K562 (cell line): Measurements from ENCODE around the gene TSPAN18. TPM values are rescaled to one million over a fixed set of nuclear protein-coding genes. Genes with fewer than 3 reads are reported as not detected.

ENCODE experiments used
- ATAC-seq: fragments of 200-7000 bp; cut with Tn5 transposase; 3 replicates; pipeline ENCODE4 v1.9.1; 2020; ENCODE audit warnings: moderate library complexity
- BruUV-seq: library from RNA; stranded (reverse); fragments of 400-500 nt; replicated peaks from 2 replicates; lab custom pipeline; 2021; lab: Mats Ljungman, UMichigan
- CTCF ChIA-PET: fragments of 300-600 bp; formaldehyde crosslinking; extraction: SDS; loops from one replicate; lab custom pipeline; 2021; ENCODE audit warnings: low intra/inter-chr PET ratio; lab: Yijun Ruan, JAX
- POLR2A ChIA-PET: fragments of 300-600, 350-650 bp; sonication (Branson Sonifier 250); formaldehyde crosslinking; extraction: SDS; loops from one replicate; lab custom pipeline; 2021; ENCODE audit warnings: antibody characterized with exemption, inconsistent platforms; lab: Yijun Ruan, JAX
- DNase-seq, 4 experiments: peaks; one replicate each; pipeline versions ENCODE4 v3.0.0 to v3.0.0-alpha.2; 2011 to 2018; ENCODE audit warnings: low spot score in 3 of 4, mixed read lengths in 3 of 4; ENCODE audit errors: extremely low read depth in 1 of 4
- FAIRE-seq: peaks from 2 replicates; lab custom pipeline; 2011; peaks lifted over from hg19 to GRCh38; lab: Jason Lieb, UNC
- H2AFZ ChIP-seq: 2 replicates; pipeline ENCODE4 v1.6.0; 2011; ENCODE audit warnings: low read depth, low read length, control low read depth, inconsistent platforms
- H3K27ac ChIP-seq: fragments of 200-600 bp; 3 replicates; pipeline ENCODE4 v1.8.0; 2011; ENCODE audit warnings: low read depth, mild to moderate bottlenecking, control low read depth, inconsistent platforms, low read length, moderate library complexity, mixed read lengths; ENCODE audit errors: extremely low read depth
- H3K27me3 ChIP-seq, 2 experiments: fragments of 300-600 bp in 1 of 2; 2 replicates in 1 of 2; 3 replicates in 1 of 2; pipeline versions ENCODE4 v1.6.0 to v1.8.0; 2011; ENCODE audit warnings: inconsistent platforms in 2 of 2, low read length in 2 of 2, mild to moderate bottlenecking in 1 of 2, mixed read lengths in 1 of 2, moderate library complexity in 1 of 2; ENCODE audit not compliant: control insufficient read depth in 2 of 2, insufficient read depth in 2 of 2
- H3K36me3 ChIP-seq: fragments of 300-600 bp; 3 replicates; pipeline ENCODE4 v1.8.0; 2011; ENCODE audit warnings: mild to moderate bottlenecking, low read length, inconsistent platforms; ENCODE audit not compliant: control insufficient read depth, insufficient read depth
- H3K4me1 ChIP-seq, 2 experiments: fragments of 200-600 bp in 1 of 2; replicated peaks in 1 of 2; 2 replicates in 1 of 2; 3 replicates in 1 of 2; pipeline versions ENCODE4 v1.5.1 to v1.8.0; 2011; ENCODE audit warnings: inconsistent platforms in 2 of 2, low read length in 2 of 2, mild to moderate bottlenecking in 1 of 2, mixed read lengths in 1 of 2, moderate library complexity in 1 of 2; ENCODE audit not compliant: control insufficient read depth in 2 of 2, insufficient read depth in 2 of 2
- H3K4me2 ChIP-seq: 2 replicates; pipeline ENCODE4 v1.6.1; 2011; ENCODE audit warnings: low read length, control low read depth, inconsistent platforms, mixed read lengths; ENCODE audit not compliant: insufficient read depth
- H3K4me3 ChIP-seq: fragments of 200-600 bp; sonication (generic), shearing (Covaris generic); 2 replicates; pipeline ENCODE4 v1.5.1; 2016; ENCODE audit warnings: control low read depth, inconsistent platforms
- H3K79me2 ChIP-seq: fragments of 200-600 bp; 3 replicates; pipeline ENCODE4 v1.8.0; 2011; ENCODE audit warnings: low read length, inconsistent platforms; ENCODE audit not compliant: control insufficient read depth, insufficient read depth
- H3K9ac ChIP-seq, 2 experiments: 2 replicates each; pipeline versions ENCODE4 v1.6.0 to v1.6.1; 2011; ENCODE audit warnings: low read depth in 2 of 2, low read length in 2 of 2, control low read depth in 1 of 2, inconsistent platforms in 1 of 2, mild to moderate bottlenecking in 1 of 2, mixed read lengths in 1 of 2; ENCODE audit not compliant: insufficient read depth in 1 of 2
- H3K9me1 ChIP-seq: one replicate; pipeline ENCODE4 v1.6.0; 2011; ENCODE audit warnings: inconsistent platforms, mild to moderate bottlenecking, low read length, moderate library complexity; ENCODE audit not compliant: control insufficient read depth, insufficient read depth
- H3K9me3 ChIP-seq: replicated peaks from 2 replicates; pipeline ENCODE4 v1.5.1; 2011; ENCODE audit warnings: low read depth, low read length, inconsistent platforms; ENCODE audit not compliant: control insufficient read depth, insufficient read depth
- H4K20me1 ChIP-seq: replicated peaks from 2 replicates; pipeline ENCODE4 v1.6.1; 2011; ENCODE audit warnings: low read length, inconsistent platforms, mixed read lengths; ENCODE audit not compliant: control insufficient read depth, insufficient read depth
- CBX5 ChIP-seq: IDR thresholded peaks from 2 replicates; pipeline ENCODE4 v1.6.1; 2014; ENCODE audit warnings: low read depth, borderline replicate concordance
- DPF2 ChIP-seq: fragments of 450-650 bp; IDR thresholded peaks from 2 replicates; pipeline ENCODE4 v1.6.1; 2016
- FOSL1 ChIP-seq: fragments of 200-800 bp; sonication (Bioruptor generic); conservative IDR thresholded peaks from 2 replicates; pipeline ENCODE4 v1.6.1; 2016; ENCODE audit warnings: missing genetic modification characterization, missing compliant biosample characterization
- JUN ChIP-seq, 2 experiments: sonication (generic) in 1 of 2; formaldehyde crosslinking in 1 of 2; IDR thresholded peaks; 2 replicates each; pipeline versions ENCODE4 v1.6.1 to v1.8.0; 2012 to 2022; ENCODE audit warnings: borderline replicate concordance in 2 of 2, mild to moderate bottlenecking in 2 of 2, improper control_type of control experiment in 1 of 2, low read depth in 1 of 2, low read length in 1 of 2, missing genetic modification reagents in 1 of 2
- JUND ChIP-seq, 2 experiments: IDR thresholded peaks; 2 replicates in 1 of 2; 3 replicates in 1 of 2; pipeline ENCODE4 v1.6.1; 2011; ENCODE audit warnings: borderline replicate concordance in 2 of 2, low read depth in 2 of 2, low read length in 2 of 2, improper control_type of control experiment in 1 of 2, missing biosample characterization in 1 of 2, missing genetic modification characterization in 1 of 2, missing genetic modification reagents in 1 of 2
- MCM5 ChIP-seq: fragments of 450-650 bp; IDR thresholded peaks from 2 replicates; pipeline ENCODE4 v1.6.1; 2016; ENCODE audit warnings: low read depth
- MEF2D ChIP-seq: conservative IDR thresholded peaks from 2 replicates; pipeline ENCODE4 v1.6.1; 2016; ENCODE audit warnings: low read depth, missing genetic modification characterization, missing compliant biosample characterization
- MEIS2 ChIP-seq: fragments of 450-650 bp; IDR thresholded peaks from 2 replicates; pipeline ENCODE4 v1.6.1; 2014; ENCODE audit warnings: mild to moderate bottlenecking; ENCODE audit not compliant: partially characterized antibody
- NCOA4 ChIP-seq: fragments of 450-650 bp; IDR thresholded peaks from 2 replicates; pipeline ENCODE4 v1.6.1; 2018; ENCODE audit warnings: mild to moderate bottlenecking; ENCODE audit not compliant: partially characterized antibody
- NFE2 ChIP-seq: IDR thresholded peaks from 2 replicates; pipeline ENCODE4 v1.6.1; 2014; ENCODE audit warnings: antibody characterized with exemption, low read depth
- NR1H2 ChIP-seq: sonication (generic); formaldehyde crosslinking; IDR thresholded peaks from 2 replicates; pipeline ENCODE4 v1.4.0; 2020; ENCODE audit warnings: mild to moderate bottlenecking, missing genetic modification reagents
- NR2C1 ChIP-seq, 2 experiments: fragments of 450-650 bp; IDR thresholded peaks; 2 replicates each; pipeline ENCODE4 v1.6.1; 2017; ENCODE audit warnings: mild to moderate bottlenecking in 2 of 2, antibody characterized with exemption in 1 of 2, inconsistent platforms in 1 of 2, missing compliant biosample characterization in 1 of 2, missing genetic modification characterization in 1 of 2
- RAD21 ChIP-seq, 2 experiments: fragments of 250-450 bp in 1 of 2; fragments of 450-650 bp in 1 of 2; sonication (Bioruptor Pico) in 1 of 2; formaldehyde crosslinking in 1 of 2; IDR thresholded peaks in 1 of 2; conservative IDR thresholded peaks in 1 of 2; 2 replicates each; pipeline versions ENCODE4 v1.4.0 to v1.8.0; 2020 to 2022; ENCODE audit warnings: mild to moderate bottlenecking in 2 of 2, moderate library complexity in 1 of 2
- SMARCC2 ChIP-seq: fragments of 450-650 bp; IDR thresholded peaks from 2 replicates; pipeline ENCODE4 v1.6.1; 2017; ENCODE audit warnings: antibody characterized with exemption, moderate library complexity, mild to moderate bottlenecking, low read depth
- TBL1XR1 ChIP-seq, 2 experiments: IDR thresholded peaks; 2 replicates each; pipeline ENCODE4 v1.6.1; 2012; ENCODE audit warnings: improper control_type of control experiment in 2 of 2, low read length in 2 of 2, mild to moderate bottlenecking in 1 of 2
- TRIM28 ChIP-seq: fragments of 450-650 bp; IDR thresholded peaks from 2 replicates; pipeline ENCODE4 v1.6.1; 2017
- ZNF561 ChIP-seq: fragments of 450-650 bp; formaldehyde crosslinking; conservative IDR thresholded peaks from 2 replicates; pipeline ENCODE4 v1.4.0; 2020; ENCODE audit warnings: mild to moderate bottlenecking, moderate library complexity
- WGBS: fragments of 100-300 bp; shearing (Covaris generic); methylation state at CpG from one replicate; pipeline ENCODE4 v1.1.6; 2016; ENCODE audit warnings: low coverage, mixed read lengths; ENCODE audit not compliant: insufficient coverage; ENCODE audit errors: missing lambda C conversion rate; 5-methylcytosine and 5-hydroxymethylcytosine counted together
- in situ Hi-C: fragments of 300-500 bp; cut with MboI; formaldehyde crosslinking; loops from 4 replicates; pipeline ENCODE4 v1.15.0; 2018; ENCODE audit warnings: inconsistent platforms, mixed read lengths
- intact Hi-C: fragments of 100-400 bp; cut with micrococcal nuclease; formaldehyde crosslinking; loops from 2 replicates; pipeline ENCODE4 v1.14.2; 2022
- polyA plus RNA-seq, 8 experiments: library from polyadenylated mRNA; depleted of rRNA in 4 of 8; stranded (reverse) in 5 of 8; unstranded in 3 of 8; fragments of >200 nt; fragmentation: Nextera tagmentation in 2 of 8; fragmentation: Illumina TruSeq in 1 of 8; extraction: Ambion mirVana in 2 of 8; extraction: Trizol in 1 of 8; gene quantifications; 2 replicates each; pipeline versions ENCODE4 v1.2.1 to v1.2.3, GENCODE V29; 2011 to 2014; ENCODE audit warnings: inconsistent platforms in 1 of 8, missing spikeins in 1 of 8
- total RNA-seq, 7 experiments: library from RNA; depleted of rRNA in 6 of 7; stranded (reverse); fragments of >200 nt in 6 of 7; fragmentation: Illumina TruSeq in 2 of 7; extraction: Trizol in 2 of 7; gene quantifications; 2 replicates each; pipeline versions ENCODE4 v1.2.1 to v1.2.3, GENCODE V29; 2011 to 2021; ENCODE audit warnings: low replicate concordance in 1 of 7
- TF ChIP-seq, protein P1 (sequence below): sonication (generic); formaldehyde crosslinking; IDR thresholded peaks from 2 replicates; pipeline ENCODE4 v1.8.0; 2022; ENCODE audit warnings: missing genetic modification reagents, mild to moderate bottlenecking, moderate library complexity, borderline replicate concordance
- TF ChIP-seq, protein P2 (sequence below): IDR thresholded peaks from 2 replicates; pipeline ENCODE4 v1.6.1; 2012; ENCODE audit warnings: low read depth, low read length, improper control_type of control experiment, borderline replicate concordance

TSPAN18 gene
- total and polyA plus RNA-seq, 9 of the 15 experiments (the other 6 are each of a cell fraction or from before 2014, with no cell fraction given) = 0.17 to 0.35 (median 0.22) TPM; not detected in 4

DNA sequence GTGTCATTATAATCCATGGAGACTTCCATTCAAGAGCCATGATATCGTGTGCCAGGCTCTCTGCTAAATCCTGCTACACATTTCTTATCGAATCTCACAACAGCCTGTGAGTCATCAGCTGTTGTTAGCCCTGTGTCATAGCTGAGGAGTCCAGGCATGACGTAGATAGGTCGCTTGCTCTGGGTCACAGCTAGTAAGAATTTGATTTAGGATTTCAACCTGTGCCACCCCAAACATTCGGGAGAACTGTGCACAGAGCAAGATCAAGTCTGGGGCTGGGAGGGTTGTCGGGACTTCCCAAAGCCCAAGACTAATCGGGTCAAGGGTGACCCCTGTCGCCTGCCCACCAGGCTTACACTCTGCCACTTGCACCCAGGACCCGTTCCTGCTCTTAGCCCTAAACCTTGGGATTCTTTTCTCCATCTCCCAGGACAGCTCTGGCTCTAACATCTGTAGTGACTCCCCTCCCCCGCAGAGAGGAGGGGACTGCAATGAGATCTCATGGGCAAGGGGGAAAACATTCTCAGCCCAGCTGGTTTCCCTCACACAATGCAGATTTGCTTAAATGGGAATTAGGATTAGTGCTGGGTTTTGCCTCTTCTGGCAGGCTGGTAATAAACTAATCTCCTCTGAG lies 34.3 kb downstream of the TSPAN18 start:
- DNase-seq (peak; percentile 71 to 75 (median 74)), ATAC-seq (peak; percentile 92), FAIRE-seq (peak; percentile 93)
- no peaks in the 10 kb centered on the region; the same call in 1 of the 2 replicates for H3K9me3 ChIP-seq
- H3K9me1 ChIP-seq = no peaks in the 10 kb centered on the region
- no peak overlapping the region for H2AFZ ChIP-seq
- CTCF ChIA-PET = no interaction called here
- peaks cover 0 to 4% of the 10 kb centered on the region in 2 experiments; a peak in 2 of 5 replicates for H3K4me1 ChIP-seq
- no peak overlapping the region for H3K4me3 ChIP-seq
- no peak overlapping the region for H3K9ac ChIP-seq
- H3K79me2 ChIP-seq = no peaks in the 10 kb centered on the region
- H3K4me2 ChIP-seq = no peak overlapping the region
- peaks cover 0 to 13% of the 10 kb centered on the region in 2 experiments; a peak in 1 of 5 replicates for H3K27me3 ChIP-seq
- POLR2A ChIA-PET = interaction anchor here (1.0 to 1.2 kb wide), 2 partner anchors 12 to 52 kb away, joined by 3 to 4 read pairs; no protein-coding TSS in a partner anchor
- intact Hi-C loops (no loop called here), in situ Hi-C loops (no loop called here)
- H3K27ac ChIP-seq = no peak overlapping the region
- H3K36me3 ChIP-seq = no peaks in the 10 kb centered on the region
- BruUV-seq = no TSS peak
- 3% methylated on average over 10 of the region's 10 CpGs for WGBS
- peaks cover 7% of the 10 kb centered on the region; the same call in 1 of the 2 replicates for H4K20me1 ChIP-seq
- no peak for TF ChIP-seq ZNF561 (CRISPR knock-in tag)
- TF ChIP-seq MEIS2 = peak; percentile 24
- peak; percentile 97 for TF ChIP-seq FOSL1 (tag)
- TF ChIP-seq NR2C1 (IDR thresholded peaks at IDR 0.05) = no peak
- peak; percentile 36; the same call in 1 of the 2 replicates for TF ChIP-seq NR2C1 (tag; IDR thresholded peaks at IDR 0.05)
- no peak for TF ChIP-seq RAD21 (CRISPR knock-in tag; conservative IDR thresholded peaks at IDR 0.05 in 1 of 2, IDR thresholded peaks at IDR 0.05 in 1 of 2)
- no peak for TF ChIP-seq CBX5
- TF ChIP-seq, protein P1, sequence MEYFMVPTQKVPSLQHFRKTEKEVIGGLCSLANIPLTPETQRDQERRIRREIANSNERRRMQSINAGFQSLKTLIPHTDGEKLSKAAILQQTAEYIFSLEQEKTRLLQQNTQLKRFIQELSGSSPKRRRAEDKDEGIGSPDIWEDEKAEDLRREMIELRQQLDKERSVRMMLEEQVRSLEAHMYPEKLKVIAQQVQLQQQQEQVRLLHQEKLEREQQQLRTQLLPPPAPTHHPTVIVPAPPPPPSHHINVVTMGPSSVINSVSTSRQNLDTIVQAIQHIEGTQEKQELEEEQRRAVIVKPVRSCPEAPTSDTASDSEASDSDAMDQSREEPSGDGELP (CRISPR knock-in tag) = peak; percentile 87
- TF ChIP-seq JUN (IDR thresholded peaks at IDR 0.05; ENCODE audit: borderline replicate concordance, low read depth, low read length) = peak; percentile 97
- no peak for TF ChIP-seq JUN (CRISPR knock-in tag; IDR thresholded peaks at IDR 0.05; ENCODE audit: borderline replicate concordance)
- no peak for TF ChIP-seq MEF2D
- no peak for TF ChIP-seq NCOA4
- peak; percentile 62; the same call in 1 of the 2 replicates for TF ChIP-seq NFE2
- peak; percentile 98 for TF ChIP-seq JUND (IDR thresholded peaks at IDR 0.05; ENCODE audit: borderline replicate concordance, low read depth, low read length)
- TF ChIP-seq JUND (tag; IDR thresholded peaks at IDR 0.05; ENCODE audit: borderline replicate concordance, low read depth, low read length) = peak; percentile 98
- TF ChIP-seq MCM5 = no peak
- peak; percentile 80 for TF ChIP-seq DPF2
- TF ChIP-seq TBL1XR1 (IDR thresholded peaks at IDR 0.05; ENCODE audit: low read length in 2 of 2) = peak in 1 of 2 experiments; percentile 71; a peak in 2 of 4 replicates
- peak; percentile 54; the same call in 1 of the 2 replicates for TF ChIP-seq SMARCC2
- no peak for TF ChIP-seq TRIM28
- TF ChIP-seq NR1H2 = no peak
- TF ChIP-seq, protein P2, sequence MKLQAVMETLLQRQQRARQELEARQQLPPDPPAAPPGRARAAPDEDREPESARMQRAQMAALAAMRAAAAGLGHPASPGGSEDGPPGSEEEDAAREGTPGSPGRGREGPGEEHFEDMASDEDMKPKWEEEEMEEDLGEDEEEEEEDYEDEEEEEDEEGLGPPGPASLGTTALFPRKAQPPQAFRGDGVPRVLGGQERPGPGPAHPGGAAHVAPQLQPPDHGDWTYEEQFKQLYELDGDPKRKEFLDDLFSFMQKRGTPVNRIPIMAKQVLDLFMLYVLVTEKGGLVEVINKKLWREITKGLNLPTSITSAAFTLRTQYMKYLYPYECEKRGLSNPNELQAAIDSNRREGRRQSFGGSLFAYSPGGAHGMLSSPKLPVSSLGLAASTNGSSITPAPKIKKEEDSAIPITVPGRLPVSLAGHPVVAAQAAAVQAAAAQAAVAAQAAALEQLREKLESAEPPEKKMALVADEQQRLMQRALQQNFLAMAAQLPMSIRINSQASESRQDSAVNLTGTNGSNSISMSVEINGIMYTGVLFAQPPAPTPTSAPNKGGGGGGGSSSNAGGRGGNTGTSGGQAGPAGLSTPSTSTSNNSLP = peak; percentile 54; the same call in 1 of the 2 replicates
